GM21360 (cell line): ENCODE measurements around the gene KCND3.
"Not testable (repeated sequence)": the region's sequence is repeated elsewhere in the genome, so short reads cannot be mapped to it uniquely, and the experiment has no call there.

Source experiments
- ATAC-seq: cut with Tn5 transposase; IDR thresholded peaks from one replicate; pipeline ENCODE4 v1.9.1; 2021; ENCODE audit warnings: mild to moderate bottlenecking, moderate library complexity; ENCODE audit not compliant: unreplicated experiment

Gene KCND3

DNA sequence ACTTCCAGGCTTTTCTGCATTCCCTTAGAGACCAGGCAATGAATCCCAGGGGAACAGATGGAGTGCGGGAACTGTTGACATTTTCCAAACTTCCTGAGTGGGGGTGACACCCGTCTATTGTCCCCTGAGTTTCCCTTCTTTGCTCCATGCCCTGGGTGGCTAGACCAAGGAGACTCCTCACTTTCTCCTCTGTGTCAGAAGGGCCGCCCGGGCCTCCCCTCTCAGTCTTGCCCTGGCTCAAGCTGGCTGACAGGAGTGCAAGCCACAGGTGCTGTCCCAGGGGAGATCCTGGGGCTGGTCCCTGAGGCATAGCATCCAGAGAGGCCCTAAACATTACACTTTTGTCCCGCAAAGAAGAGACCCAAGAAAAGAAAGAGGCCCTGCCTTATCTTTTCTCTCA lies 170.9 kb downstream of the KCND3 start:
- no peak for ATAC-seq

DNA sequence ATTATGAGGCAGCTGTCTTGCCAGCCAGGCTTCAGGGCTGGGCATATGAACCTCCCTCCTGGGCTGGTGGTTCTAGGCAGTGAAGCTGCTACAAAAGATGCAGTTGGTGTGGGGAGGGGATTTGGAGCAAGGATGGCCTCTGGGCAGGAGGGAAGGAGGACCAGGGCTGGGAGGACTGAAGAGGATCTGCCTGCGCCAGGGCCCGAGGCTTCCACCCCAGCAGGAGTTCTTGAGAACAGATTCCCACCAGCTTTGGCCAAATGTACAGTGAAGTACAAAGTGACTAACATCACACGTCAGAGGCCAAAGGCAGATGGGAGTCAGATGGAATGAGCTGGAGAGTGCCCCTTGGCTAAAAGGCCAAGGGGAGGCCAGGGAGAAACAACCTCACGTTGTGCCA lies 171.4 kb downstream of the KCND3 start:
- ATAC-seq = no peak

GRCh38 chr1:111814642-111815041 lies 174.8 kb downstream of the KCND3 start:
- no peak for ATAC-seq

- no peak for ATAC-seq
Observed at GRCh38 chr1:111814305-111814628, 175.2 kb downstream of the KCND3 start.

GRCh38 chr1:111813440-111814304 lies 175.8 kb downstream of the KCND3 start:
- no peak for ATAC-seq

DNA sequence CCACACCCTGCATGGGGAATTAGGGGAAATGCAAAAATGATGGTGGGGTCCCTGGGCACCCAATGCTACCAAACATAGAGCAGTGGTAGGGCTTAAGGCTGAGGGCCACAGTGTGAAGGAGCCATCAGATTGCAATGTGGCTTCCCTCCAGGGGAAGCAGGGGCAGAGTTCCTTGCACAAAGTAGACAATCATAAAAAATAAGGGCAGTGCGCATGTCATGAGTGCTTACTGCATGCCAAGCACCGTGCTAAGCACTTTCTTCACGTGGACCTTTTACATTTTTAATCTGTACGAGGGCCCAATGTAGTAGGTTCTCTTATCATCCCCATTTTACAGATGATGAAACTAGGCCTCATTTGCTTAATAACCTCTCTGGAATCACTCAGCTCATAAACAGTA lies 177.2 kb downstream of the KCND3 start:
- ATAC-seq = no peak

DNA sequence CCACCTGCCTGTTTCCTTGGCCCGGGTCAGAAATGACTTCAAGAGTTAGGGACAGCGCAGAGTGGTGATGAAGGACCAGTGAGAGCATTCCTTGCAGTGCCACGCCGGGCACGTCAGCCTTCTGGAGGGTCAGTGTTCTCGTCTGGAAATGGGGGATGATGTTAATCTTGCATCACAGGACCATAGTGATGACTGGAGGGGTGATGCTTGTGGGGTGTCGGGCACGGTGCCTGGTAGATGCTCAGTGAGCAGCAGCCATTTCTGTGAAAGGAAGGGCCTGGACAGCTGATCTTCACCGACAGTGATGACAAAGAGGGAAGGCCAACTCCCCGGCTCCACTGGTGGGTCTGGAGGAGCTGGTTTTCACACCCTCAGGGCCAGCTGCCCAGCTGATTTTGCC lies 177.6 kb downstream of the KCND3 start:
- no peak for ATAC-seq

DNA sequence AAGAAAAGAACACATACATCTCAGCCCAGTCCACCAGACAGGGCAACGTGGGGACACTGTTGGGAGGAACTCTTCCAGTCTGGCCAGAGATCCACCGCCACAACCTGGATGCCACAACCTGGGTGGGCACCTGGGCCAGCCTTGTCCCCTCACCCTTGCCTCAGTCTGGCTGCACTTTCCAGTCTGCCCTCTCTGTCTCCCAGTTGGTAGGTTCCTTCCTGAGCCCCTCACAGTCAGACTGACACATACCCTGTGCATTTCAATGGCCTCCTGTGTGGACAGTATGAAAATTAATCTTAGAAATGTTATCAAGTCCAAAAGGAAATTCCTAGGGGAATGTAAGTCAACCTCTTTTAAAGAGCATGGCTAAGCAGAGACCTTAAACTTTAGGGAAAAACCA lies 184.2 kb downstream of the KCND3 start:
- no peak for ATAC-seq

GRCh38 chr1:111804776-111805175 lies 184.7 kb downstream of the KCND3 start:
- ATAC-seq = no peak

DNA sequence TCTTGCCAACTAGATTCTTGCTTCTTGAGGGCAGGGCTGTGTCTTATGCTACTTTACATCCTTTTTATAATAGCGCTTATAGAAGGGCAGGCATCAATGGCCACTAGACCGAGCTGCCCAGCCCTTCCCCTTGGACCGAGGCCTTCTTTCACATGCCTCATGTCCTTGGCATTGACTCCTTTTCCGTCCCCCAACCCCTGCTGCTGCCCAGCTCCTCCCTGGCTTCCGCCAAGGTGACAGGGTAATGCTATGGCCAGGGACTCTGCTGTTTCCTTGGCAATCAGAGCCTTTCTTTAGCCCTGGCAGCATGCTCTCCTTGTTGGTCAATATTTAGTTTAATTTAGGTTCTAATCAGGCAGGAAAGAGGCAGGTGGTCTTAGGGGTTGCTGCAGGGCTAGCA lies 185.5 kb downstream of the KCND3 start:
- no peak for ATAC-seq

- no peak for ATAC-seq
Observed at GRCh38 chr1:111802984-111803383, 186.5 kb downstream of the KCND3 start.

- no peak for ATAC-seq
Observed at GRCh38 chr1:111802110-111802509, 187.4 kb downstream of the KCND3 start.

DNA sequence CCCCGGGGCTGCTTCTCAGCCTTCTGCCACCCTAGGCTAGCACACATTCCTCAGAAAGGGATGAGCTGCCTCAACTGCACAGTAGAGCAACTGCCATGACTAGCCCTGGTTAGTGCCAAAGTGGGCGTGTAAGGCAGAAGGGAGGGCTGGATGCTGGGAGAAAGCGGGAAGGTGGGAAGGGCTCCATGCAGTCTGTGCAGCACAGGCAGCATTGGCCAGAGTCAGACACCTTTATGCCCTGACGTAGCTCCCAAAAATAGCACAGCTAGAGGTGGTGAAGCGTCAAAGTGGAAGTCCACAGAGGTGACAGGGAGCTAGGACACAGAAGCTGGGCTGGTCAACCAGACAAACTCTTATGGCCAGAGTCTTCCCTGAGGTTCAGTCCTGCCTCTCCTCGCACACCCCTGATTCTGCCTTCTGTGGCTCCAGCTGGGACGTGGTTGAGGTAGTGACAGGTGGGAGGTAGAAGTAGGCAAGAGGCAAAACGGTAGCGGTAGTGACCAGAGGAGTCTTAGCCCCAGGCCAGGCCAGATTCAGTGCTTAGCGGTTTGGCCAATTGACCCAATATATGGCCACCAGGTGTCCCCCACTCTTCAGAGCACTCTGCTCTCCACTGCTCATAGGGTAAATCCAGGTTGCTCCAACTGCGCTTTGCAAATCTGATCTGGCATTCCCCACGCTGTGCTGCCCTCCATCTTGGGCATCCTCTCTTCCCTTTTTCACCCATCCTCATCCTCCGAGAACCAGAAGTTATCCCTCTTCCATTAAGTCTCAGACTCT lies 188.2 kb downstream of the KCND3 start:
- ATAC-seq = no peak

GRCh38 chr1:111799722-111800121 lies 189.7 kb downstream of the KCND3 start:
- not testable (repeated sequence) for ATAC-seq

DNA sequence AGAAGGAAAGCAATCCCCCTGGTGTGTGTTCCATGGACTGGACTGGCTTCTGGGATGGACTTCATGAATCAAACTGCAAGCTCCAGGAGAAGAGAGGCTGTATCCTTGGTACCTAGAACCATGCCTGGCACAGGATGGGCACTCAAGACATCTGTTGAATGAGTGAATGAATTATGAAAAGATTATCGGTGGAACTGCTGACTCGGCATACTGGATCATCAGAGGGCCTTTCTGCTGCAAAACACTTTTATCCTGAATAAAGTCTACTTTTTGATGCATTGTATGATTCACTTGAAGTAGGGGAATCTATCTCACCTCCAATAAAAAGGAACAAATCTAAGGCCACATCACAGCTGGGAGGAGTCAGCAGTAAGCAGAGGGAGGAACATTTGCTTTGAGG lies 190.9 kb downstream of the KCND3 start:
- no peak for ATAC-seq

- no peak for ATAC-seq
Observed at GRCh38 chr1:111795401-111795800, 194.1 kb downstream of the KCND3 start.

GRCh38 chr1:111793923-111794322 lies 195.5 kb downstream of the KCND3 start:
- ATAC-seq = no peak

- no peak for ATAC-seq
Observed at GRCh38 chr1:111792249-111792648, 197.2 kb downstream of the KCND3 start.

GRCh38 chr1:111791776-111792175 lies 197.7 kb downstream of the KCND3 start:
- no peak for ATAC-seq

DNA sequence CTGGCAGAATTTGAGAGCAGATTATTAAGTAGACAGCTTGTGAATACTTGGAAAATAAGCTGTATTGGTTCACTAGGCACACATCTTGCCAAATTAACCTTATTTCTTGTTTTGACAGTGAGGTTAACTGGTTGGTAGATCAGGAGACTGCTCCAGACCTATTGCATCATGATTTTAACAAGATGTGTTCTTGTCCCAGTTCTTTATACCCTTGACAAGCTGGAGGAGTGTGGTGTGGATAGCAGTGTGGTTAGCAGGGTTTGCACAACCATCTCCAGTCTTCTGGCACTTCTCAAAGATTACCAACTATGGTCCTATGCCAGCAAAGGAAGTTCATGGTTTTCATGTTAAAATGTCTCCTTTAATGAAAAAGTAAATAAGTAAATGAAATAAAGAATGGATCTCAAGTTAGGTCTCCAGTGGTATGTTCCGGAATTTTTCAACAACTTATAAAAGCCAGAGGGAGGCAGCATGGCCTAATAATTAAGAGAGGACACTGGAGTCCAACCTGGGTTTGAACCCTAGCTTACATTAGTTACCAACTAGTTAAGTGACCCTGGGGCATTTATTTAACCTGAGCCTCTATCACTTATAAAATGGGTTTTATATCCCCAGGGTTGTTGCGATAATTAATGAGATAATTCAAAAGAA lies 199.7 kb downstream of the KCND3 start:
- no peak for ATAC-seq

GRCh38 chr1:111789142-111789541 lies 200.3 kb downstream of the KCND3 start:
- no peak for ATAC-seq

DNA sequence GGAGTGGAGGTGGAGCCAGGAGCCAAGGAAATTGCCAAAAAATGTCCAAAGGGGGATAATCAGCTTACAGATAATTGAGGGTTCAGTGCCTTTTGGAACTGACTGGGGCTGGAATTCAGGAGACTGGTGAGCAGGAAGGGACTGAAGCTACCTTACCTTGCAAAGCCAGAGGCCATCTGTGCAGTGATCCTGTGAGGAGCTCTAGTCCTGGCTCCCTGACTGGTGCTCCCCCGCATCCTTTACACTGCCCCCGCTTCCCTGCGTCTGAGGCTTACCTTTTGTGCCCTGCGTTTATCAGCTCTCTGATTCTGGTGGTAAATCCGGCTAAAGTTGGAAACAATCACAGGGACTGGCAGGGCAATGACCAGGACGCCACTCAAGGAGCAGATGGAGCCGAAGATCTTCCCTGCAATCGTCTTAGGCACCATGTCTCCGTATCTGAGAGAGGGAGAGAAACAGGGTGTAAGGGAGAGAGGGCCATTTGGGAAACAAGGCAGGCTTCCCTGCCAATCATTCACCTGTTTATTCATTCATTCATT lies 202.7 kb downstream of the KCND3 start:
- no peak for ATAC-seq
